Right cardiac atrium (tissue), 5 donors: ENCODE data around the gene DNAL4. TPM values are rescaled to one million over a fixed set of nuclear protein-coding genes. Genes with fewer than 3 reads are reported as not detected.

Source experiments
- ATAC-seq, 2 donors: fragments of 200-7000 bp; cut with Tn5 transposase; one replicate each; pipeline versions ENCODE4 v1.8.0 to v1.9.1; 2020; ENCODE audit warnings: moderate library complexity in 2 of 2, mild to moderate bottlenecking in 1 of 2
- DNase-seq, 3 donors: peaks; one replicate each; pipeline ENCODE4 v3.0.0-alpha.2; 2020
- H3K27ac ChIP-seq: one replicate; pipeline ENCODE4 v1.5.1; 2013; ENCODE audit warnings: mild to moderate bottlenecking, low read length, control low read depth, moderate library complexity
- H3K27me3 ChIP-seq: one replicate; pipeline ENCODE4 v1.6.1; 2013; ENCODE audit not compliant: control insufficient read depth, insufficient read depth
- H3K4me1 ChIP-seq: one replicate; pipeline ENCODE4 v1.6.1; 2013; ENCODE audit warnings: low read length; ENCODE audit not compliant: control insufficient read depth, insufficient read depth
- H3K4me3 ChIP-seq: one replicate; pipeline ENCODE4 v1.5.1; 2013; ENCODE audit warnings: low read length, control low read depth
- H3K9me3 ChIP-seq: one replicate; pipeline ENCODE4 v1.6.1; 2013; ENCODE audit warnings: low read length; ENCODE audit not compliant: control insufficient read depth
- WGBS: extraction: QIAGEN DNeasy Blood & Tissue Kit; methylation state at CpG from one replicate; pipeline ENCODE4 v1.1.7; 2013; 5-methylcytosine and 5-hydroxymethylcytosine counted together
- intact Hi-C, 4 donors: fragments of 100-400 bp; cut with DNase I; formaldehyde crosslinking; loops; one replicate each; pipeline versions ENCODE4 v1.11.0 to v1.14.0; 2022 to 2023
- polyA plus RNA-seq: library from polyadenylated mRNA; stranded (reverse); fragments of 200-250 nt; gene quantifications from one replicate; pipeline ENCODE4 v1.2.3, GENCODE V29; 2013
- total RNA-seq, 4 donors: library from RNA; stranded (reverse); fragmentation: NEBNext Ultra II Directional; extraction: Animal tissue kit (Norgen Biotek cat#: 25700); gene quantifications; one replicate each; pipeline ENCODE4 v1.2.1, GENCODE V29; 2021
- donor health status: healthy with polysubstance abuse.
- donor health status: DM: no; HTN: yes; CAD: no.
- donor health status: DM: no; HTN: no; CAD: no.
- donor health status: DM: no; HTN: yes; CAD: no; lungs with severe emphysema.
- donor health status: DM: yes; HTN: yes; CAD: no.

The DNAL4 gene
- total and polyA plus RNA-seq, 5 donors: 10.7 to 14.7 (median 12.7) TPM

DNA sequence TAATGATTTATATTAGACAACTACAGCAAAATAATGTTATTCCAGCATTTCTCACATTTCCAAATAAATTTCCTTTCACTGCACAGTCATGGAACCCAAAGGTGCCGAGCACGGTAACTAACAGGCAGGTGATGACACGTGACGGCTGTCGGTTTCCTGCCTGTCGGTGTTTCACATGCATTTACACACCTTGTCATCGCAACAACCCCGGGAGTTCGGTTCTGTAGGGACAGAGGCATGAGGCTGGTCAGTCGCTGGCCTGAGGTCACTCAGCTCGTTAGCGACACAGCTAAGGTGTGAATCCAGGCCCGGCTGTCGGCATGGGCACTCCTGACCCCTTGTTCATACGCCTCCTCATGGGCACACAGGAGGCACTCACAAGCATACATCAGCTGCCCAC lies 9.9 kb downstream of the DNAL4 start:
- intact Hi-C loops: no loop called here
- WGBS: 80% methylated on average over 15 of the region's 15 CpGs
- no peak overlapping the region for H3K4me3 ChIP-seq
- no peaks in the 10 kb centered on the region for H3K9me3 ChIP-seq
- no peaks in the 10 kb centered on the region for H3K27me3 ChIP-seq
- ATAC-seq (no peak), DNase-seq (no peak)
- peaks cover 21% of the 10 kb centered on the region for H3K4me1 ChIP-seq
- peak overlapping the region; percentile 67 for H3K27ac ChIP-seq

DNA sequence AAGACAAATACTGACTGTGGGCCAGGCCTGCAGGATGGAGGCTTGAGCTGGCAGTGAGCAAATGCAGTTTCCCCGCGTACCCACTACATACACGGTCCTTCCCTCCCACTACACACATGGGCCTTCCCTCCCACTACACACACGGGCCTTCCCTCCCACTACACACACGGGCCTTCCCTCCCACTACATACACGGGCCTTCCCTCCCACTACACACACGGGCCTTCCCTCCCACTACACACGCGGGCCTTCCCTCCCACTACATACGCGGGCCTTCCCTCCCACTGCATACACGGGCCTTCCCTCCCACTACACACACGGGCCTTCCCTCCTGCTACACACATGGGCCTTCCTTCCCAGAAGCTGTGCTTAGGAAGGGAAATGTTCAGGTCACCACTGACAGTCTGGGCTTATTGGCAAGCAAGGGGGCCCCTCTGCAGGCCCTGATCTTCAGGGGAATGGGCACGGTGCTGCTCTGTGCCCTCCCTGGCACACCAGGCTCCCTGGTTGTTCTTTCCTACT lies 10.8 kb downstream of the DNAL4 start:
- DNase-seq (no peak), ATAC-seq (no peak)
- Histone ChIP-seq H3K4me3 (no peak overlapping the region), H3K27me3 (no peaks in the 10 kb centered on the region), H3K9me3 (no peaks in the 10 kb centered on the region), H3K4me1 (peaks cover 18% of the 10 kb centered on the region), H3K27ac (peak overlapping the region; percentile 43)
- intact Hi-C loops: no loop called here
- 53% methylated on average over 14 of the region's 14 CpGs for WGBS

DNA sequence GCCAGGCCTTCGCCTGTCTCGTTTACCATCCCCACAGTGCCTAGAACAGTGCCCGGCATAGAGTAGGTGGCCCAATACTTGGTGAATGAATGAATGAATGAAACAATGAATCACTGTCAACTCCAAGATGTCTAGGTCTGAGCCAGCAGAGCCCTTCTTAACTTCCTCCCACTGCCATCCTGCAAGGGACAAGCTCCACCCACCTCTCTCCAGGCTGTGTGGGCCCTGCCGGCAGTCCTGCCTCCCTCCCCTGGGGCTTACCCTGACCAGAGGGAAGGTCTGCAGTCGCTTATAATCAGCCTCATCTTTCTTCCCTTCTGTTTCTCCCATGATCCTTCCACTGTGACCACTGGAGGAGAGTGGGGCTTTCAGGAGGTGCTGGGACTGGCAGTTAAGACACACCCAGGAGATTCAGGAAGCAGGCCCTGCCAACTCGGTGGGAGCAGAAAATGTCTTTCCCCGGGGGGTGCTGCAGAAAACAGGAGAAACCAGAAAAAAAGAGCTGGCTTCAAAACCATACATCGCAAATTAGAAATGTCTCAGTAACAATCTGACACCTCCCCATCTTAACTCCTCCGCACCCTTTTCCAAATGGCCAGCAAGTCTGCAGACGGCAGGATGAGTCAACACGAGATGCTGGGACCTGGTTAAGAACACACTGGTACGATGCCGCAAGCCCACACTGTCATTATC lies 11.4 kb downstream of the DNAL4 start:
- ATAC-seq (peak; percentile 11 to 19), DNase-seq (no peak)
- Histone ChIP-seq H3K4me3 (no peak overlapping the region), H3K4me1 (peaks cover 14% of the 10 kb centered on the region), H3K27ac (no peak overlapping the region), H3K9me3 (no peaks in the 10 kb centered on the region), H3K27me3 (no peaks in the 10 kb centered on the region)
- 55% methylated on average over 13 of the region's 13 CpGs for WGBS
- intact Hi-C loops: no loop called here

DNA sequence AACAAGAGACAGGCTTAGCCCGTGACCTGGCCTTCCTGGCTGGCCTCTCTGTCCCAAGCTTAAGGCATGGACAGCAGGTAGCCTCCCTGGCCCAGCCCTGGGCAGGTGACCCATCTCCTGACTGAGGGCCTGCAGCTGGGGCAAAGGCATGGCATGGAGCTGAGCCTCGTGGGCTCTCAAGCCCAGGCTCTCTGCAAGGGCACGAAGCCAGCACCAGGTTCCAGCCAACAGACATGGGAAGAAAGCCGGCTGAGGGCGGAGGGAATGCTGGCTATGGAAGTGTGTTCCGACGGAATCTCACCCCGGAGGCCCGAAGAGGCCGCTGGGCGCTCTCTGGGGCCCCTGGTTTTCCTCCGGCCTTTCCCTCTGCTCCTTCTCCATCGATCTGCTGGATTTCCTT lies 12.9 kb downstream of the DNAL4 start:
- peak; percentile 20 to 27 for ATAC-seq
- Histone ChIP-seq H3K9me3 (no peaks in the 10 kb centered on the region), H3K27ac (peak overlapping the region; percentile 32), H3K4me1 (peaks cover 10% of the 10 kb centered on the region), H3K27me3 (no peaks in the 10 kb centered on the region), H3K4me3 (no peak overlapping the region)
- DNase-seq: peak; percentile 65 to 88 (median 86)
- intact Hi-C loops: no loop called here
- WGBS: 59% methylated on average over 13 of the region's 13 CpGs

DNA sequence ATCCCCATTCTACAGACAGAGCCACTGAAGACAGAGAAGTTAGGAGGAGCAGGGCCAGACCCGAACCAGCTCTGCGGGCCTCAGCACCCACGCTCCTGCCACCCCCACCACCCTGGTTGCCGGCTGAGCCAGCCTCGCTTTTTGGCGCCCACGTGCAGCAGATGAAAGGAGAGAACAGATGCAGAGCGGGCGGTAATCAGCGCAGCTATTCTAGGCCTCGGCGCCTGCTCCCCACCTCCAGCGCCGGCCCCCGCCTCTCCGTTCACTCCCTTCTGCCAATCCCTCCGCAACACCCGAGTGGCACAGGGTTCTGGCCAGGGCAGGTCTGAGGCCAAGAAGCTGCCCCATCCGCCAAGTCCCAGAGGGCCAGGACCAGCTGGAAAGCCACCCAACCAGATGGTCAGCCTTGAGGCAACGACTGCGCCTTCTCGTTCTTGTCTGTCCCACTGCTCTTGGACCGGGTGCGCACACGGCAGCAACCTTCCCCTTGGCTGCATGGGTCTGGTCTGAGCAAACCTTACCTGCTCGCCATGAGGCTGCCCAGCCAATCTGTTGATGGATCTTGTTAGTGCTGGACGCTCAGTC lies 16.8 kb downstream of the DNAL4 start:
- ATAC-seq: peak; percentile 38 to 44
- WGBS: 74% methylated on average over 27 of the region's 27 CpGs
- intact Hi-C loops: loop anchor here in 2 of 4 donors (10.0 kb wide), 2 partner anchors 68 to 348 kb away; partner anchors contain the start of gene NPTXR (in 1 of the 2)

DNA sequence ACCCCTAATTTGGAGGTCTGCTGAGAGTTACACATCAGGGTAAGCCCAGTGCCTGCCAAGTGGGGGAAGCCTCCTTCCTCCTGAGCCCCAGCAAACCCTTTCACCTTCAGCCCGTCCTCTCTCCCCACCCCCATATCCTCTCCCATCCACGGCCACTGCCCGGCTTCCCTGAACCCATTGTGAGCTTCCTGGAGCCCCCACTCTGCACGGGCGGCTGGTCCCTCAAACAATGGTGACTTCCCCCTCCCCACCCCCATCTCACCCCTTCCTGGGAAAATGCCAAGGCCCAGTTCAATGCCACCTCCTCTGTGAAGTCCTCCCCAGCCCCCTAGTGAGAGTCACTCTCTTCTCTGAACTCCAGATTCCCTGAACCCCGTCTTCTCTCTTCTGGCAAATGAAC lies 17.9 kb downstream of the DNAL4 start:
- 59% methylated on average over 6 of the region's 6 CpGs for WGBS
- ATAC-seq: no peak
- intact Hi-C loops: loop anchor here in 2 of 4 donors (10.0 kb wide), 2 partner anchors 69 to 349 kb away; partner anchors contain the start of gene NPTXR (in 1 of the 2)

More for the DNA sequence above, 16.8 kb downstream of the DNAL4 start:
- H3K4me1 ChIP-seq: peaks cover 5% of the 10 kb centered on the region
- H3K4me3 ChIP-seq: no peak overlapping the region
- no peaks in the 10 kb centered on the region for H3K27me3 ChIP-seq
- DNase-seq: peak in 1 of 3 donors; percentile 79
- H3K27ac ChIP-seq: no peak overlapping the region
- no peaks in the 10 kb centered on the region for H3K9me3 ChIP-seq

DNA sequence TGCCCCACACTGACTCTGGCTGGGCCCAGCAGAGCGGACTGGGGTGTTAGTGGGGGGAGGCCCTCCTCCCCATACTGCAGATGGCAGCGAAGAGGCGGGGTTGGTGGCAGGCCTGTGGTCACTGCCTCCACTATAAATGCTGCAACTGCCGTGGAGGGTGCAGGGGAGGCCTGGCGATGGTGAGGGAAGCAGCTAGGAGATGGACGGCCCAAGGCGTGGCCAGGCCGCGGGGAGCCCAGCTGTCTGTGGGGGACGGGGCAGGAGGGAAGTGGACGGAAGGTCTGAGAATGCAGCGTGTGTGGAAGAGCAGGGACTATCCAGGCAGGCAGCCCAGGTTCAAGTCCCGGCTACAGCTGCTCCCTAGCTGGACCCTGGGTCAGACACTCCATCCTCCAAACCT lies 18.3 kb downstream of the DNAL4 start:
- WGBS: 73% methylated on average over 13 of the region's 13 CpGs
- no peak overlapping the region for H3K4me3 ChIP-seq
- no peaks in the 10 kb centered on the region for H3K27me3 ChIP-seq
- intact Hi-C loops: loop anchor here in 2 of 4 donors (10.0 kb wide), 2 partner anchors 69 to 349 kb away; partner anchors contain the start of gene NPTXR (in 1 of the 2)
- no peak for DNase-seq
- no peaks in the 10 kb centered on the region for H3K4me1 ChIP-seq
- ATAC-seq: no peak
- H3K9me3 ChIP-seq: no peaks in the 10 kb centered on the region
- no peak overlapping the region for H3K27ac ChIP-seq

More for the DNA sequence above, 17.9 kb downstream of the DNAL4 start:
- no peak overlapping the region for H3K27ac ChIP-seq
- no peaks in the 10 kb centered on the region for H3K9me3 ChIP-seq
- no peaks in the 10 kb centered on the region for H3K27me3 ChIP-seq
- no peak overlapping the region for H3K4me3 ChIP-seq
- DNase-seq: no peak
- H3K4me1 ChIP-seq: no peaks in the 10 kb centered on the region

DNA sequence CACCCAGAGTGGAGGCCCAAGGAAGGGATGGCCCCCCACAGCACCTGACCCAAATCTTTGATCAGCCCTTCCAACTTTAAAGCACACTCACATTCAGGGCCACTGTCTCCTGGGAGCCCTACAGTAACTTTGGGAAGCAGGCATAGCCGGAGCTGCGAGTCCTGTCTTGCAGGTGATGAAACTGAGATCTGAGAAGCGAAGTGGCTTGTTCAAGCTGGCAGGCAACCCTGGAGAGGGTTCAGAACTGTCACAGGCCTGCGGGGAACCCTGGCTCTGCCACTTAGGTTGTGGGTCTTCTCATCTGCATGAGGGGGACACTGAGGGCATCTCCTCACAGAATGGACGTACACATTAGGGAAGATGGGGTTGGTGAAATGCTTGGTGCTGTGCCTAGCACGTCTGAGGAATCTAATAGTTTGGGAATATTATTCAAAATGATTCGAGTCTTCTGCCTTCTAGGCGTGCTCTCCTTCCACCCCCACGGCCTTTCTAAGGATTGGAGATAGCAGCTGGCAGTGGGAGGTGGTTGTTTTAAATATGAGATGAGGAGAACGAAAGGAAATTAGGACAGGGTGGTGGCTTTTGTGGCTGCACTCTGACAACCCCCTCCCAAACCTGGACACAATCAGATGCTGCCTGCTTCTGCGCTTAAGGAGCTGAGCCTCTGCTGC lies 19.3 kb downstream of the DNAL4 start:
- no peaks in the 10 kb centered on the region for H3K27me3 ChIP-seq
- ATAC-seq (no peak), DNase-seq (peak in 1 of 3 donors; percentile 13)
- no peaks in the 10 kb centered on the region for H3K4me1 ChIP-seq
- no peak overlapping the region for H3K4me3 ChIP-seq
- H3K27ac ChIP-seq: no peak overlapping the region
- 62% methylated on average over 11 of the region's 11 CpGs for WGBS
- intact Hi-C loops: loop anchor here in 2 of 4 donors (5.0 to 10.0 kb wide), 3 partner anchors 68 to 350 kb away; partner anchors contain the start of gene NPTXR (in 2 of the 2)
- H3K9me3 ChIP-seq: no peaks in the 10 kb centered on the region

DNA sequence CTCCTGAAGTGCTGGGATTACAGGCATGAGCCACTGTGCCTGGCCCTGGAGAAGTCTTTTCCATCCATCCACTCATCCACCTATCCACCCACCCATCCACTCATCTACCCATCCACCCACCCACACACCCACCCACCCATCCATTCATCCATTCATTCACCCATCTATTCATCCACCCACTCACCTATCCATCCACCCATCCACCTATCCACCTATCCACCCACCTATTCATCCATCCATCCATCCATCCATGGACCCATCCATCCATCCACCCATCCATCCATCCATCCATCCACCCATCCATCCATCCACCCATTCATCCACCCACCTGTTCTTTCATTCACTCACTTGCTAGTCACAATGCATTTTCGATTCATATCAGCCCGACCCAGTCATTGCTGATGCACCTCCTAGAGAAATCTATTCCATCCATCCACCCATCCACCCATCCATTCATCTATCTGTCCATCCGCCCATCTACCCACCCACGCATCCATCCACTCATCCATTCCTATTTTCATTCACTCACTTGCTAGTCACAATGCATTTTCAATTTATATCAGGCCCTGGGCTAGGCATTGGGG lies 20.5 kb downstream of the DNAL4 start:
- H3K9me3 ChIP-seq: no peaks in the 10 kb centered on the region
- no peak overlapping the region for H3K27ac ChIP-seq
- H3K4me1 ChIP-seq: no peaks in the 10 kb centered on the region
- DNase-seq (no peak), ATAC-seq (no peak)
- WGBS: 98% methylated on average over 4 of the region's 4 CpGs
- intact Hi-C loops: loop anchor here in 2 of 4 donors (5.0 to 10.0 kb wide), 3 partner anchors 69 to 351 kb away; partner anchors contain the start of gene NPTXR (in 2 of the 2)
- H3K27me3 ChIP-seq: no peaks in the 10 kb centered on the region
- no peak overlapping the region for H3K4me3 ChIP-seq

DNA sequence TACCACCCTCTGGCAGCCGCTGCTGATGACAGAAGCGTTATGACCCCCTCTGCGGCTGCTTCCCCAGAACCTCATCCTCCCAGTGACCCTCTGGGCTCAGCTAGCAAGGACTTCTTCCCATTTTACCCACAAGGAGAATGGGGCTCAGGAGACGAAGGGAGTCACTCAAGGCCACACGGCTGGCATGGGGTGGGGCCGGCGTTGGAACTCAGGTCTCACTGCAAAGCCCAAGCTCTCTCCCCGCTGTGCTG lies 21.4 kb downstream of the DNAL4 start:
- Histone ChIP-seq H3K9me3 (no peaks in the 10 kb centered on the region), H3K4me3 (no peak overlapping the region), H3K4me1 (no peaks in the 10 kb centered on the region), H3K27ac (no peak overlapping the region), H3K27me3 (no peaks in the 10 kb centered on the region)
- 71% methylated on average over 8 of the region's 8 CpGs for WGBS
- no peak for ATAC-seq
- intact Hi-C loops: loop anchor here in 2 of 4 donors (5.0 to 10.0 kb wide), 3 partner anchors 70 to 352 kb away; partner anchors contain the start of gene NPTXR (in 2 of the 2)
- DNase-seq: no peak
